CD8-positive, alpha-beta memory T cell (primary cell): ENCODE results near the gene SALL4. TPM values are rescaled to one million over a fixed set of nuclear protein-coding genes. Genes with fewer than 3 reads are reported as not detected.
"Not testable (repeated sequence)": the region's sequence is repeated elsewhere in the genome, so short reads cannot be mapped to it uniquely, and the experiment has no call there.

Source experiments
- CTCF ChIA-PET: fragments of 350-600 bp; sonication (Branson Sonifier 250); formaldehyde crosslinking; loops from one replicate; lab custom pipeline; 2021; ENCODE audit warnings: antibody characterized with exemption; lab: Charles Lee
- POLR2A ChIA-PET: fragments of 350-600 bp; sonication (Branson Sonifier 250); formaldehyde crosslinking; loops from one replicate; lab custom pipeline; 2021; ENCODE audit warnings: antibody characterized with exemption; lab: Charles Lee
- DNase-seq, 5 donors: peaks; one replicate each; pipeline versions ENCODE4 v3.0.0 to v3.0.0-alpha.2; 2020 to 2022; ENCODE audit warnings: mixed read lengths in 1 of 5
- H3K27ac ChIP-seq: one replicate; pipeline ENCODE4 v1.7.0; 2013; ENCODE audit warnings: low read depth, mild to moderate bottlenecking, low read length, moderate library complexity
- H3K27me3 ChIP-seq: 2 replicates; pipeline ENCODE4 v1.7.0; 2013; ENCODE audit warnings: low read length, mild to moderate bottlenecking; ENCODE audit not compliant: insufficient read depth, poor library complexity, severe bottlenecking
- H3K36me3 ChIP-seq: 2 replicates; pipeline ENCODE4 v1.7.0; 2013; ENCODE audit warnings: mild to moderate bottlenecking, low read length, moderate library complexity; ENCODE audit not compliant: insufficient read depth
- H3K4me1 ChIP-seq: 2 replicates; pipeline ENCODE4 v1.7.0; 2013; ENCODE audit warnings: mild to moderate bottlenecking, low read length, moderate library complexity; ENCODE audit not compliant: insufficient read depth
- H3K4me3 ChIP-seq: 2 replicates; pipeline ENCODE4 v1.7.0; 2013; ENCODE audit warnings: mild to moderate bottlenecking, low read length
- H3K9me3 ChIP-seq: 2 replicates; pipeline ENCODE4 v1.7.0; 2013; ENCODE audit warnings: mild to moderate bottlenecking, low read length
- H3K27ac Mint-ChIP-seq, 8 donors: one replicate each; pipeline ENCODE4 v1.8.0; 2020 to 2021; ENCODE audit warnings: mixed read lengths in 8 of 8, mild to moderate bottlenecking in 6 of 8, inconsistent platforms in 3 of 8, moderate library complexity in 3 of 8
- H3K27me3 Mint-ChIP-seq, 2 donors: one replicate each; pipeline ENCODE4 v1.8.0; 2020 to 2021; ENCODE audit warnings: mixed read lengths in 2 of 2, mild to moderate bottlenecking in 1 of 2, moderate library complexity in 1 of 2
- H3K36me3 Mint-ChIP-seq, 3 donors: one replicate each; pipeline ENCODE4 v1.8.0; 2020 to 2021; ENCODE audit warnings: mixed read lengths in 3 of 3, inconsistent platforms in 1 of 3, mild to moderate bottlenecking in 1 of 3
- H3K4me1 Mint-ChIP-seq, 3 donors: one replicate each; pipeline ENCODE4 v1.8.0; 2020 to 2021; ENCODE audit warnings: mixed read lengths in 3 of 3, inconsistent platforms in 1 of 3, mild to moderate bottlenecking in 1 of 3
- H3K4me3 Mint-ChIP-seq, 7 donors: one replicate each; pipeline ENCODE4 v1.8.0; 2020 to 2021; ENCODE audit warnings: mixed read lengths in 7 of 7, mild to moderate bottlenecking in 6 of 7, moderate library complexity in 4 of 7, inconsistent platforms in 2 of 7
- H3K9me3 Mint-ChIP-seq, 5 donors: one replicate each; pipeline ENCODE4 v1.8.0; 2020 to 2022; ENCODE audit warnings: mixed read lengths in 5 of 5, mild to moderate bottlenecking in 3 of 5, moderate library complexity in 2 of 5, inconsistent platforms in 1 of 5
- polyA plus RNA-seq: library from polyadenylated mRNA; unstranded; fragments of 300-500 nt; fragmentation: Illumina TruSeq; gene quantifications from one replicate; pipeline ENCODE4 v1.2.3, GENCODE V29; 2021
- total RNA-seq, 2 experiments: library from RNA; stranded (reverse); gene quantifications; one replicate each; pipeline ENCODE4 v1.2.3, GENCODE V29; 2021

Gene SALL4
- total and polyA plus RNA-seq, 3 experiments from 2014 or later: 0.11 TPM; not detected in 2

- H3K9me3 Mint-ChIP-seq: no peaks in the 10 kb centered on the region
- Histone ChIP-seq H3K36me3 (no peaks in the 10 kb centered on the region), H3K27ac (no peak overlapping the region), H3K9me3 (no peaks in the 10 kb centered on the region), H3K4me1 (no peaks in the 10 kb centered on the region), H3K4me3 (no peak overlapping the region), H3K27me3 (no peaks in the 10 kb centered on the region)
- H3K27ac Mint-ChIP-seq: no peak overlapping the region
- no peak overlapping the region for H3K4me3 Mint-ChIP-seq
- peaks cover 7 to 16% of the 10 kb centered on the region in 2 donors for H3K27me3 Mint-ChIP-seq
- no peak for DNase-seq
- H3K36me3 Mint-ChIP-seq: no peaks in the 10 kb centered on the region
- H3K4me1 Mint-ChIP-seq: no peaks in the 10 kb centered on the region
- POLR2A ChIA-PET: no interaction called here
- CTCF ChIA-PET: interaction anchor here (1.4 to 1.5 kb wide), 2 partner anchors 10 to 11 kb away, joined by 3 to 4 read pairs; no protein-coding TSS in a partner anchor
Measured at GRCh38 chr20:51789434-51789833, 12.9 kb downstream of the SALL4 start.

DNA sequence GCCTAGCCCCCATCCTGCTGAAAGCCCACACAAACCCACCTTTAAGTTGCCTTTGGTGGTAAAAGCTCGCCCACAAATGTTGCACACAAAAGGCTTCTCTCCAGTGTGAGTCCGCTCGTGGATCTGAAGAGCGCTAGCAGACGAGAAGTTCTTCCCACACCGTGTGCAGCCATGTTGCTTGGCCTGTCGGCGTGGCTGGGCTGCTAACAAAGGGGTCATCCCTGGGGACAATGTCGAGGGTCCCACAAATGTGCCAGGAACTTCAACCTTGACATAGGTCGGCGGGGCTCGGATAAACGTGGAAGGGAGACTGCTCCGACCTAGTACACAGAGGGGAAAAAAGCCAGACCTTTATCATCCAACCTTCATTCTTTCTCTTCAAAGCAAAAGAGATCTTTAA, 13.5 kb downstream of the SALL4 start:
- no peaks in the 10 kb centered on the region for H3K27me3 ChIP-seq
- H3K4me1 ChIP-seq: no peaks in the 10 kb centered on the region
- no peak overlapping the region for H3K27ac ChIP-seq
- no peaks in the 10 kb centered on the region for H3K9me3 ChIP-seq
- ChIA-PET POLR2A (no interaction called here), CTCF (interaction anchor here (1.5 kb wide), 1 partner anchor 11 kb away, joined by 4 read pairs; no protein-coding TSS in a partner anchor)
- H3K36me3 ChIP-seq: no peaks in the 10 kb centered on the region
- no peaks in the 10 kb centered on the region for H3K4me1 Mint-ChIP-seq
- DNase-seq: no peak
- H3K9me3 Mint-ChIP-seq: no peaks in the 10 kb centered on the region
- H3K27me3 Mint-ChIP-seq: peaks cover 7 to 13% of the 10 kb centered on the region in 2 donors
- no peak overlapping the region for H3K4me3 ChIP-seq
- no peaks in the 10 kb centered on the region for H3K36me3 Mint-ChIP-seq
- H3K27ac Mint-ChIP-seq: peak overlapping the region in 1 of 8 donors; percentile 48
- H3K4me3 Mint-ChIP-seq: no peak overlapping the region

GRCh38 chr20:51784299-51784698, 18.0 kb downstream of the SALL4 start:
- Mint-ChIP-seq H3K36me3 (no peaks in the 10 kb centered on the region), H3K27ac (no peak overlapping the region), H3K9me3 (no peaks in the 10 kb centered on the region), H3K4me1 (no peaks in the 10 kb centered on the region), H3K27me3 (peaks cover 0 to 7% of the 10 kb centered on the region in 2 donors), H3K4me3 (no peak overlapping the region)
- POLR2A ChIA-PET: no interaction called here
- Histone ChIP-seq H3K9me3 (no peaks in the 10 kb centered on the region), H3K27ac (no peak overlapping the region), H3K4me3 (no peak overlapping the region), H3K4me1 (no peaks in the 10 kb centered on the region), H3K36me3 (no peaks in the 10 kb centered on the region), H3K27me3 (no peaks in the 10 kb centered on the region)
- CTCF ChIA-PET: no interaction called here
- DNase-seq: no peak

GRCh38 chr20:51778229-51778759, 24.0 kb downstream of the SALL4 start:
- H3K27ac Mint-ChIP-seq, H3K27me3 ChIP-seq, H3K36me3 ChIP-seq, H3K4me3 Mint-ChIP-seq, H3K9me3 Mint-ChIP-seq, H3K4me1 Mint-ChIP-seq, H3K4me1 ChIP-seq, DNase-seq, H3K27ac ChIP-seq, H3K36me3 Mint-ChIP-seq, H3K4me3 ChIP-seq, H3K27me3 Mint-ChIP-seq, CTCF ChIA-PET, H3K9me3 ChIP-seq, POLR2A ChIA-PET: not testable (repeated sequence)

DNA sequence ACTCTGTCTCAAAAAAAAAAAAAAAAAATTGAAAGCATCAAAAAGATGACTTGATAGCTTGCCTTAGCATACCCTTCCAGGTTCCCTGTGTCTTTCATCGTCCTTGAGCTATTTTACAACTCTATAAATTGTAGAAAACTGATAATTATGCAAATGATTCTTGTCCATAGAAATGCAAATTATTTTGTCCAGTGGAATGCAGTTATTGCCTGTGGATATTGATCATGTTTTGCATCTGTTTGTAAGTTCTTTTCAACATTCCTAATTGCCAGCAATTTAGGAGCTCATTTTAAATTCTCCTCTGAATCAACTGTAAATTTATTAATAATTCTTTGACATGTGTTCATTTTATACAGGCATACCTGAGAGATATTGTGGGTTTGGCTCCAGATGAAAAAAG, 27.1 kb downstream of the SALL4 start:
- Mint-ChIP-seq H3K36me3 (peaks cover 0 to 5% (median 0%) of the 10 kb centered on the region in 3 donors), H3K4me1 (no peaks in the 10 kb centered on the region), H3K9me3 (peaks cover 0 to 5% (median 4%) of the 10 kb centered on the region in 5 donors), H3K27ac (no peak overlapping the region), H3K4me3 (no peak overlapping the region), H3K27me3 (peaks cover 5 to 15% of the 10 kb centered on the region in 2 donors)
- Histone ChIP-seq H3K4me1 (no peaks in the 10 kb centered on the region), H3K27me3 (no peaks in the 10 kb centered on the region), H3K4me3 (no peak overlapping the region), H3K36me3 (no peaks in the 10 kb centered on the region), H3K9me3 (no peaks in the 10 kb centered on the region), H3K27ac (no peak overlapping the region)
- no peak for DNase-seq
- ChIA-PET POLR2A (no interaction called here), CTCF (interaction anchor here (1.2 kb wide), 2 partner anchors 9 to 20 kb away, joined by 3 read pairs; no protein-coding TSS in a partner anchor)

DNA sequence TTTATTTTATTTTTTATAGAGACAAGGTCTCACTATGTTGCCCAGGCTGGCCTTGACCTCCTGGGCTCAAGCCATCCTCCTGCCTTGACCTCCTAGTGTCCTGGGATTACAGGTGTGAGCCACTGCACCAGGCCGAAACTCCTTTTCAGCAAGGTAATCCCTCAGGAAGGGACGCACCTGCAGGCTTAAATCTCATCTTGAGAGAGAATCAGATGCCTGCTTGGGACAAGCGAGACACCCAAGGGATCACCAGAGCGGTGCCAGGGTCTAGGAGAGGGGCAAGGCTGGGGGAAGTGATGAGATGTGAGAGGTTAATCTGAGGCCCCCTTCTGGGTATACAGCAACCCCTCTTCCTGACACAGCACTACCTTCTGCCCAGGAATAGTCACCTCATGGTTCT, 30.1 kb downstream of the SALL4 start:
- peaks cover 5% of the 10 kb centered on the region for H3K4me1 ChIP-seq
- H3K9me3 ChIP-seq: no peaks in the 10 kb centered on the region
- Mint-ChIP-seq H3K36me3 (peaks cover 0 to 2% (median 0%) of the 10 kb centered on the region in 3 donors), H3K27me3 (peaks cover 11 to 30% of the 10 kb centered on the region in 2 donors), H3K4me1 (peaks cover 9 to 15% (median 11%) of the 10 kb centered on the region in 3 donors), H3K4me3 (no peak overlapping the region), H3K27ac (peak overlapping the region in 1 of 8 donors; percentile 56), H3K9me3 (no peaks in the 10 kb centered on the region)
- CTCF ChIA-PET: no interaction called here
- DNase-seq: no peak
- POLR2A ChIA-PET: no interaction called here
- H3K4me3 ChIP-seq: no peak overlapping the region
- H3K27ac ChIP-seq: no peak overlapping the region
- H3K27me3 ChIP-seq: peaks cover 9% of the 10 kb centered on the region
- no peaks in the 10 kb centered on the region for H3K36me3 ChIP-seq

DNA sequence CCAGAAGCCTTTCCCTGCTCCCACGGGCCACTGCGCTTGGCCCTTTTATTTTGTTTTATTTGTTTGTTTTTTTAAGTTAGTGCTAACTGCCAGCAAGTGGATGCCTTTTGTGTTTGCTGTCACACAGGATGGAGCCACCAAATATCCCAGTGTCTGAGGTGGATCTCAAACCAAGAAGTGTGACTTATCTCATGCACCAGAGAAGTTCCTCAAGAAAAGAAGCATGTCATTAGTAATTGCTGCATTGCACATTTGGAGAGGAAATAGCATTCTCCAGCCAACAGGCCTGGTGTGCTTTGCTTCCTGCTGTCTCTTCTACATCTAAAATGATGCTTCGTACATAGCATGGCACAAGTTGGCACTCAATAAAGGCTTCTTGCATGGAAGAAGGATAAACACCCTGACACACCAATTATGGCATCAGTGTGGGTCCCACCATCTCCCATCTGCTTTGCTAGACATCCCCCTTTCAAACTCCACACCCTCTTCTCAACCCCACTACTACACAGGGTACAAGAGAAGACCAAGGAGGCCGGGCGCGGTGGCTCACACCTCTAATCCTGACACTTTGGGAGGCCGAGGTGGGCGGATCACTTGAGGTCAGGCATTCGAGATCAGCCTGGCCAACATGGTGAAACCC, 32.2 kb downstream of the SALL4 start:
- H3K36me3 Mint-ChIP-seq: peaks cover 0 to 2% (median 0%) of the 10 kb centered on the region in 3 donors
- no peaks in the 10 kb centered on the region for H3K9me3 Mint-ChIP-seq
- H3K27me3 ChIP-seq: peaks cover 9% of the 10 kb centered on the region
- H3K9me3 ChIP-seq: no peaks in the 10 kb centered on the region
- H3K4me3 ChIP-seq: no peak overlapping the region
- H3K4me1 Mint-ChIP-seq: peaks cover 9 to 20% (median 11%) of the 10 kb centered on the region in 3 donors
- no peaks in the 10 kb centered on the region for H3K36me3 ChIP-seq
- H3K4me3 Mint-ChIP-seq: peak overlapping the region in 3 of 7 donors; percentile 41 to 59 (median 55)
- H3K27me3 Mint-ChIP-seq: peaks cover 19 to 31% of the 10 kb centered on the region in 2 donors
- DNase-seq: no peak
- ChIA-PET CTCF (no interaction called here), POLR2A (no interaction called here)
- H3K27ac Mint-ChIP-seq: no peak overlapping the region
- H3K4me1 ChIP-seq: peaks cover 5% of the 10 kb centered on the region
- H3K27ac ChIP-seq: no peak overlapping the region

GRCh38 chr20:51768759-51769517, 33.4 kb downstream of the SALL4 start:
- H3K4me3 Mint-ChIP-seq: peak overlapping the region; percentile 61 to 85 (median 76)
- Histone ChIP-seq H3K4me3 (no peak overlapping the region), H3K36me3 (no peaks in the 10 kb centered on the region), H3K27ac (no peak overlapping the region), H3K4me1 (peaks cover 5% of the 10 kb centered on the region), H3K9me3 (no peaks in the 10 kb centered on the region), H3K27me3 (peaks cover 9% of the 10 kb centered on the region)
- DNase-seq: no peak
- H3K27me3 Mint-ChIP-seq: peaks cover 21 to 32% of the 10 kb centered on the region in 2 donors
- no peaks in the 10 kb centered on the region for H3K9me3 Mint-ChIP-seq
- peaks cover 9 to 20% (median 11%) of the 10 kb centered on the region in 3 donors for H3K4me1 Mint-ChIP-seq
- ChIA-PET POLR2A (no interaction called here), CTCF (no interaction called here)
- peak overlapping the region in 5 of 8 donors; percentile 44 to 72 (median 47) for H3K27ac Mint-ChIP-seq
- peaks cover 0 to 2% (median 0%) of the 10 kb centered on the region in 3 donors for H3K36me3 Mint-ChIP-seq
